Gastroesophageal sphincter (tissue), 4 donors: Measurements from ENCODE around the gene BUD31. TPM values are rescaled to one million over a fixed set of nuclear protein-coding genes. Genes with fewer than 3 reads are reported as not detected.

ENCODE experiments used
- ATAC-seq: fragments of 150-250 bp; one replicate; pipeline ENCODE4 v1.9.1; 2016; ENCODE audit warnings: mild to moderate bottlenecking, moderate library complexity
- H3K27ac ChIP-seq, 4 donors: fragments of 200-600 bp; sonication (generic) in 3 of 4; 1 replicate in 3 of 4; 2 replicates in 1 of 4; pipeline ENCODE4 v1.5.1; 2016 to 2019
- H3K27me3 ChIP-seq: fragments of 200-600 bp; sonication (generic); one replicate; pipeline ENCODE4 v1.5.1; 2019
- H3K36me3 ChIP-seq, 2 donors: fragments of 200-600 bp; sonication (generic); one replicate each; pipeline ENCODE4 v1.5.1; 2019; ENCODE audit warnings: control low read depth in 1 of 2
- H3K4me1 ChIP-seq, 3 donors: fragments of 200-600 bp; sonication (generic); 1 replicate in 2 of 3; 2 replicates in 1 of 3; pipeline ENCODE4 v1.5.1; 2016 to 2019; ENCODE audit warnings: control low read depth in 2 of 3
- H3K4me3 ChIP-seq, 2 donors: fragments of 200-600 bp; sonication (generic); one replicate each; pipeline ENCODE4 v1.5.1; 2019; ENCODE audit warnings: mild to moderate bottlenecking in 1 of 2, moderate library complexity in 1 of 2
- H3K9me3 ChIP-seq, 3 donors: fragments of 200-600 bp; sonication (generic); one replicate each; pipeline ENCODE4 v1.5.1; 2017 to 2019; ENCODE audit warnings: control low read depth in 2 of 3
- EP300 ChIP-seq: sonication (generic); formaldehyde crosslinking; IDR thresholded peaks from one replicate; pipeline ENCODE4 v1.6.1; 2017; ENCODE audit warnings: antibody characterized with exemption, mild to moderate bottlenecking
- POLR2A ChIP-seq, 2 donors: fragments of 450-650 bp; IDR thresholded peaks; one replicate each; pipeline ENCODE4 v1.6.1; 2017; ENCODE audit warnings: antibody characterized with exemption in 2 of 2, mild to moderate bottlenecking in 2 of 2, moderate library complexity in 1 of 2
- POLR2AphosphoS5 ChIP-seq: sonication (generic); formaldehyde crosslinking; IDR thresholded peaks from one replicate; pipeline ENCODE4 v1.6.1; 2017; ENCODE audit warnings: antibody characterized with exemption
- whole genome bisulfite sequencing, 2 donors: methylation state at CpG; one replicate each; pipeline ENCODE4 v1.1.5; 2018; ENCODE audit warnings: low coverage in 1 of 2; 5-methylcytosine and 5-hydroxymethylcytosine counted together
- total RNA-seq, 4 donors: library from RNA; depleted of rRNA; stranded (reverse); fragments of >200 nt; gene quantifications; one replicate each; pipeline ENCODE4 v1.1.0, GENCODE V29; 2016
- TF ChIP-seq, protein P1 (sequence below), 4 experiments: fragments of 200-600 bp in 2 of 4; fragments of 450-650 bp in 2 of 4; sonication (generic) in 1 of 4; IDR thresholded peaks; one replicate each; pipeline ENCODE4 v1.5.1; 2017 to 2019; ENCODE audit warnings: antibody characterized with exemption in 4 of 4, mild to moderate bottlenecking in 2 of 4, moderate library complexity in 2 of 4

The BUD31 gene
- total RNA-seq, 4 donors from 2014 or later, result 47.3 to 73.4 (median 70.0) TPM

DNA sequence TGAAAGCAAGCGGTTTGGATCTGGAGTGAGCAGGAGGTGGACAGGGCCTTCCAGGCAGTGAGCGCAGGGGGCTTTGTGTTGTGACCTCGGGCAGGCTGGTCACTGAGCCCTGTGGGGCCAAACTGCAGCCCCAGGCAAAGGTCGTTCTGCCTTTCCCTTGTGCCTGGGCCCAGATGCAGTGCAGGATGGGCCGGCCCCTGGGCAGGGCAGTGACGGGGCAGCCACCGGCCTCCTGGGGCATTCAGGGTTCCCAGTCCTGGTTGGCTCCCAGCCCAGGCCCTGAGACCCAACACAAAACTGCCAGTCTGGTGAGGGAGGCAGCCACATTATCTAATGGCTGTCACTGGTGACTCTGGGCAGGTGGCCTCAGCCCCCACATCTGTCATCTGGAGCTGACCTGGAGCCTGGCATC is 27.1 kb upstream of the BUD31 start:
- H3K27me3 ChIP-seq, result no peaks in the 10 kb centered on the region
- ATAC-seq, result no peak
- peaks cover 0 to 42% (median 25%) of the 10 kb centered on the region in 3 donors for H3K4me1 ChIP-seq
- no peak overlapping the region for H3K4me3 ChIP-seq
- H3K27ac ChIP-seq, result peak overlapping the region in 1 of 4 donors; percentile 82
- no peaks in the 10 kb centered on the region for H3K9me3 ChIP-seq
- TF ChIP-seq POLR2A (IDR thresholded peaks at IDR 0.05), result no peak
- TF ChIP-seq, protein P1, sequence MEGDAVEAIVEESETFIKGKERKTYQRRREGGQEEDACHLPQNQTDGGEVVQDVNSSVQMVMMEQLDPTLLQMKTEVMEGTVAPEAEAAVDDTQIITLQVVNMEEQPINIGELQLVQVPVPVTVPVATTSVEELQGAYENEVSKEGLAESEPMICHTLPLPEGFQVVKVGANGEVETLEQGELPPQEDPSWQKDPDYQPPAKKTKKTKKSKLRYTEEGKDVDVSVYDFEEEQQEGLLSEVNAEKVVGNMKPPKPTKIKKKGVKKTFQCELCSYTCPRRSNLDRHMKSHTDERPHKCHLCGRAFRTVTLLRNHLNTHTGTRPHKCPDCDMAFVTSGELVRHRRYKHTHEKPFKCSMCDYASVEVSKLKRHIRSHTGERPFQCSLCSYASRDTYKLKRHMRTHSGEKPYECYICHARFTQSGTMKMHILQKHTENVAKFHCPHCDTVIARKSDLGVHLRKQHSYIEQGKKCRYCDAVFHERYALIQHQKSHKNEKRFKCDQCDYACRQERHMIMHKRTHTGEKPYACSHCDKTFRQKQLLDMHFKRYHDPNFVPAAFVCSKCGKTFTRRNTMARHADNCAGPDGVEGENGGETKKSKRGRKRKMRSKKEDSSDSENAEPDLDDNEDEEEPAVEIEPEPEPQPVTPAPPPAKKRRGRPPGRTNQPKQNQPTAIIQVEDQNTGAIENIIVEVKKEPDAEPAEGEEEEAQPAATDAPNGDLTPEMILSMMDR (IDR thresholded peaks at IDR 0.05), result no peak
- no peak for TF ChIP-seq POLR2AphosphoS5
- TF ChIP-seq EP300, result no peak
- H3K36me3 ChIP-seq, result peaks cover 0 to 37% of the 10 kb centered on the region in 2 donors
- 60% methylated on average over 1 of the region's 7 CpGs; no CpG with 5 or more reads in 1 of the 2 donors for WGBS, 2 donors

DNA sequence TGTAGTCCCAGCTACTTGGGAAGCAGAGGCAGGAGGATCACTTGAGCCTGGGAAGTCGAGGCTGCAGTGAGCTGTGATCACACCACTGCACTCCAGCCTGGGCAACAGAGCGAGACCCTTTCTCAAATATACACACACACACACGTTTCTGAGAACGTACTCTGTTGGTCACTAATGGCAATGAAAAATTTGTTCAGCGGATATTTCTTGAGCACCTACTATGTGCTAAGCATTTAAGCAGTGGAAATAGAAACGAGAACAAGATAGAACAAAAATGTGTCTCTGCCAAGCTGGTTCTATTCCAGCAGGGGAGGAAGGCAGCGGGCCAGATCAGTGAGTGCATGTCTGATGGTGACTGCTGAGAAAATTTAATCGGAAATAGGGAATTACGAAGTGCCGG is 25.6 kb upstream of the BUD31 start:
- H3K4me3 ChIP-seq, result no peak overlapping the region
- H3K27me3 ChIP-seq, result no peaks in the 10 kb centered on the region
- no peak for TF ChIP-seq POLR2AphosphoS5
- ATAC-seq, result no peak
- H3K27ac ChIP-seq, result no peak overlapping the region
- H3K4me1 ChIP-seq, result peaks cover 0 to 40% (median 25%) of the 10 kb centered on the region in 3 donors
- peaks cover 0 to 42% of the 10 kb centered on the region in 2 donors for H3K36me3 ChIP-seq
- WGBS, 2 donors, result 87 to 88% methylated on average over 4 to 10 of the region's 10 CpGs
- no peaks in the 10 kb centered on the region for H3K9me3 ChIP-seq

DNA sequence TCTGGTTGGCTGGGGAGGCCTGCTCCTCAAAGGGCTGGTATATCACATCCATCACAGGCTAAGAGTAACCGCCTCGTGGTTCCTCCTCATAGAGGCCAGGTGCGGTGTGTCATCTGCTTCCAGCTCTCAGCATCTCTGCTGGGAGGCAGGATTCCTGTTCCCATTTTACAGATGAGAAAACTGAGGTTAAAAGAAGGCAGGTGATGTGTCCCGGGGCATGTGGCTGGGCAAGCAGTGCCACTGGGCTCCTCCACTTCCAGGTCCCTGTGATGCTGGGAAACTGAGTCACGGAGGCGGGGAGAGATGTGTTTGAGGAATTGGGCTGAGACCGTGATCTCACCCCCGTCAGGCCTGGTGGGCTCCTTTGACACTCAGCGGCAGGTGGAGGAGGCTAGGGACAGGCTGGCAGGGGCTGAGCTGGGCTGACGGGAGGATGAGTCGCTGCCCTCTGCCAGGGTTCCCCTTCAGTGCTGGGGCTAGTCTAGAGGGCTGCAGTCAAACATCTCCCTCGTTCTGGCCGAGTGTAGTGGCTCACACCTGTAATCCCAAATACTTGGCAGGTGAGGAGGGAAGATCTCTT is 24.9 kb upstream of the BUD31 start:
- H3K36me3 ChIP-seq, result peaks cover 0 to 45% of the 10 kb centered on the region in 2 donors
- H3K27me3 ChIP-seq, result no peaks in the 10 kb centered on the region
- no peak overlapping the region for H3K4me3 ChIP-seq
- TF ChIP-seq POLR2A (IDR thresholded peaks at IDR 0.05) (no peak), POLR2AphosphoS5 (no peak)
- ATAC-seq, result no peak
- no peaks in the 10 kb centered on the region for H3K9me3 ChIP-seq
- peaks cover 0 to 33% (median 25%) of the 10 kb centered on the region in 3 donors for H3K4me1 ChIP-seq
- H3K27ac ChIP-seq, result no peak overlapping the region
- 100% methylated on average over 1 of the region's 13 CpGs; no CpG with 5 or more reads in 1 of the 2 donors for WGBS, 2 donors

DNA sequence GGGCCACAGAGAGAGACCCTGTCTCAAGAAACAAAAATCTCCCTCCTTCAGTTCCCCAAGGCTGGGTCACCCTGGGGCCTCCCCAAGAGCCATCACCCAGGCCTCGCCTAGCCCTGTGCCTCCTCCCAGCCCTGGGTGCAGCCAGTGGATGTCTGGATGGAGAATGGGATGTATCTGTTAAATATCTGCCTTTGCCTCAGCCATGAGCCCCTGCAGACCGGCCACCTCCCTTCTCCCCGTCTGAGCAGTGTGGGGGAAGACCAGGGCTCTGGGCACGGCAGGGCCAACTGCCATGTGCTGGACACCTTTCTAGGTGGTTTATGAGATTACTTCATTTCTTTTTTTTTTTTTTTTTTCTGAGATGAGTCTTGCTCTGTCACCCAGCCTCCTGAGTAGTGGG is 24.2 kb upstream of the BUD31 start:
- peaks cover 0 to 52% of the 10 kb centered on the region in 2 donors for H3K36me3 ChIP-seq
- H3K4me3 ChIP-seq, result no peak overlapping the region
- H3K4me1 ChIP-seq, result peaks cover 0 to 27% (median 23%) of the 10 kb centered on the region in 3 donors
- no peaks in the 10 kb centered on the region for H3K27me3 ChIP-seq
- no peak for TF ChIP-seq POLR2AphosphoS5
- TF ChIP-seq EP300, result no peak
- TF ChIP-seq, protein P1 (IDR thresholded peaks at IDR 0.05), result no peak
- TF ChIP-seq POLR2A (IDR thresholded peaks at IDR 0.05), result no peak
- WGBS, 2 donors, result 100% methylated on average over 1 of the region's 4 CpGs; no CpG with 5 or more reads in 1 of the 2 donors
- H3K9me3 ChIP-seq, result no peaks in the 10 kb centered on the region
- no peak for ATAC-seq
- no peak overlapping the region for H3K27ac ChIP-seq

DNA sequence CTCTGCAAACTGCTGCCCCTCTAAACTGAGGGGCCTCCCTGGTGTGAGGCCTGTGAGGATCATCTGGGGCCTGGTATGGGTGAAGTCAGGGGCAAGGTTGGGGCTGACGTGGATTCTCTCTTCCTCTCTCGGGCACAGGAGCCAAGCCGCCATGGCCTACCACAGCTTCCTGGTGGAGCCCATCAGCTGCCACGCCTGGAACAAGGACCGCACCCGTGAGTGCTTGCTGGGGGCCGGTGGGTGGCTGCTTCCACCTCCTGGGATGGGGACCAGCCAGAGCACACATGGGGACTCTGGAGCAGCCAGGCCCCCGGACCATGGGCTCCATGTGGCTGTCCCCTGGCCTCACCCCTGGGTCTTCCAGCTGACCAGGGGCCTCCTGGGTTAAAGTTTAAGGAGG is 23.2 kb upstream of the BUD31 start:
- peaks cover 0 to 62% of the 10 kb centered on the region in 2 donors for H3K36me3 ChIP-seq
- peaks cover 0 to 16% (median 13%) of the 10 kb centered on the region in 3 donors for H3K4me1 ChIP-seq

More for the DNA sequence above, 23.2 kb upstream of the BUD31 start:
- H3K4me3 ChIP-seq, result no peak overlapping the region
- no peaks in the 10 kb centered on the region for H3K9me3 ChIP-seq
- peak overlapping the region in 1 of 4 donors; percentile 25 for H3K27ac ChIP-seq
- ATAC-seq, result peak; percentile 18
- 94% methylated on average over 3 of the region's 8 CpGs; no CpG with 5 or more reads in 1 of the 2 donors for WGBS, 2 donors
- no peaks in the 10 kb centered on the region for H3K27me3 ChIP-seq
- no peak for TF ChIP-seq EP300
- no peak for TF ChIP-seq POLR2AphosphoS5
- no peak for TF ChIP-seq POLR2A (IDR thresholded peaks at IDR 0.05)
- TF ChIP-seq, protein P1 (IDR thresholded peaks at IDR 0.05), result no peak
